Measurements from ENCODE around the gene GRB14. TPM values are rescaled to one million over a fixed set of nuclear protein-coding genes. Genes with fewer than 3 reads are reported as not detected.

Gene GRB14
- total RNA-seq, 1 donor from 2014 or later, result 46.3 TPM

GRCh38 chr2:164617466-164617865 is 3.8 kb downstream of the GRB14 start:
- Mint-ChIP-seq H3K27me3 (no peaks in the 10 kb centered on the region), H3K9me3 (ENCODE audit: low read depth) (no peaks in the 10 kb centered on the region), H3K27ac (no peak overlapping the region), H3K36me3 (ENCODE audit: insufficient read depth) (peaks cover 19% of the 10 kb centered on the region), H3K4me1 (ENCODE audit: low read depth) (peaks cover 32% of the 10 kb centered on the region), H3K4me3 (ENCODE audit: low read depth) (no peak overlapping the region)
- no peak for DNase-seq (ENCODE audit: low spot score, unreplicated experiment)
- TF ChIP-seq, protein P1, sequence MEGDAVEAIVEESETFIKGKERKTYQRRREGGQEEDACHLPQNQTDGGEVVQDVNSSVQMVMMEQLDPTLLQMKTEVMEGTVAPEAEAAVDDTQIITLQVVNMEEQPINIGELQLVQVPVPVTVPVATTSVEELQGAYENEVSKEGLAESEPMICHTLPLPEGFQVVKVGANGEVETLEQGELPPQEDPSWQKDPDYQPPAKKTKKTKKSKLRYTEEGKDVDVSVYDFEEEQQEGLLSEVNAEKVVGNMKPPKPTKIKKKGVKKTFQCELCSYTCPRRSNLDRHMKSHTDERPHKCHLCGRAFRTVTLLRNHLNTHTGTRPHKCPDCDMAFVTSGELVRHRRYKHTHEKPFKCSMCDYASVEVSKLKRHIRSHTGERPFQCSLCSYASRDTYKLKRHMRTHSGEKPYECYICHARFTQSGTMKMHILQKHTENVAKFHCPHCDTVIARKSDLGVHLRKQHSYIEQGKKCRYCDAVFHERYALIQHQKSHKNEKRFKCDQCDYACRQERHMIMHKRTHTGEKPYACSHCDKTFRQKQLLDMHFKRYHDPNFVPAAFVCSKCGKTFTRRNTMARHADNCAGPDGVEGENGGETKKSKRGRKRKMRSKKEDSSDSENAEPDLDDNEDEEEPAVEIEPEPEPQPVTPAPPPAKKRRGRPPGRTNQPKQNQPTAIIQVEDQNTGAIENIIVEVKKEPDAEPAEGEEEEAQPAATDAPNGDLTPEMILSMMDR (IDR thresholded peaks at IDR 0.05; ENCODE audit: unreplicated experiment), result no peak

DNA sequence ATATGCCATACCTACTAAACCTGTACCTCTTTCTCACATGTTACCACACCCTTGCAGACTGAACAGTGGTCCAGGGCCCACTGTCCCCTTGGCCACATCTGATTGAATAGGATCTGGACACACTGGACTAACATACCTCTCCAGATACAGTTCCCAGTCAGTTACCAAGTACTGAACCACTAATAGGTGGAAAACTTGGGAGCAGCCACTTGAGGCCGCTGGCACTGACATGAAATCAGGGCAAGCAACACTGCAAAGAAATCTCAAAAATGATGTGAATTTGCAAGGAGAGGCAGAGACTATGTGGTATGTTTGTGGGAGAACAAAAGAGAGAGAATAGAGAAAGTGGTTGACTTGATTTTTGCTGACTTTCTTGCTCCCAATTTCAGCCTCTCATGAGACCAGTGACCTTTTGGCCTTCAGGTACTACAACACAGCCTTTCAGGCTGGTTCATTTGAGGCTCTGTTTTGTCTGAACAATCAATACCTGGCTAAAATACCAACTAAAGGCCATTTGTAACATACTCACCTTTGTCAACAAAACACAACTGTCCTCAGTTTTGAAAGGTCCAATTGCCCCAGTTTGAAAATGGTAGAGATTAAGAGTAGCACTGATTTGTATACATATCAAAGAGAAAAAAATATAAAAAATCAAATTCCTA is 7.8 kb downstream of the GRB14 start:
- H3K4me1 Mint-ChIP-seq (ENCODE audit: low read depth), result peaks cover 24% of the 10 kb centered on the region
- H3K9me3 Mint-ChIP-seq (ENCODE audit: low read depth), result no peaks in the 10 kb centered on the region
- no peaks in the 10 kb centered on the region for H3K27me3 Mint-ChIP-seq
- H3K4me3 Mint-ChIP-seq (ENCODE audit: low read depth), result no peak overlapping the region
- H3K36me3 Mint-ChIP-seq (ENCODE audit: insufficient read depth), result peaks cover 16% of the 10 kb centered on the region
- TF ChIP-seq, protein P1 (IDR thresholded peaks at IDR 0.05; ENCODE audit: unreplicated experiment), result no peak
- no peak for DNase-seq (ENCODE audit: low spot score, unreplicated experiment)
- H3K27ac Mint-ChIP-seq, result peak overlapping the region; percentile 17

- DNase-seq (ENCODE audit: low spot score, unreplicated experiment), result no peak
- H3K9me3 Mint-ChIP-seq (ENCODE audit: low read depth), result peaks cover 3% of the 10 kb centered on the region
- peaks cover 21% of the 10 kb centered on the region for H3K4me1 Mint-ChIP-seq (ENCODE audit: low read depth)
Measured at GRCh38 chr2:164609790-164610189, 11.5 kb downstream of the GRB14 start.

DNA sequence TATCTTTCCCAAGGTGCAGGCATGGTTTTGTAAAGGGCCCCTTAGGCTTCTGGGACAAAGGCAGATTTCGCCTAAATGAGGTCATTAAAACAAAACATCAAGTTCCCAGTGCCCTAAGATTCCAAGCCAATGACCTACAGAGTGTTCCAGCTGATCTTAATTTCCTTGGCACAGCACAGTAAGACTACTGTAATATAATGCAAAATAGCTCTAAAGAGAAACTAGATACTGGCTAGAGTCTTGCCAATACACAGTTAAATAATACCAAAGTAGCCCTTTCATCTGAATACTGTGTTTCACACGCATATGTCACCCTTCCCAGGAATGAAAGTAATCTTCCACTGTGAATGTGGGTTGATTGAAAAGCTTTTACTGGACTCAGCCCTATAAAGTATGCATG is 14.7 kb downstream of the GRB14 start:
- TF ChIP-seq, protein P1 (IDR thresholded peaks at IDR 0.05; ENCODE audit: unreplicated experiment), result no peak
- DNase-seq (ENCODE audit: low spot score, unreplicated experiment), result no peak
- H3K4me3 Mint-ChIP-seq (ENCODE audit: low read depth), result no peak overlapping the region
- H3K36me3 Mint-ChIP-seq (ENCODE audit: insufficient read depth), result peaks cover 10% of the 10 kb centered on the region
- peaks cover 4% of the 10 kb centered on the region for H3K4me1 Mint-ChIP-seq (ENCODE audit: low read depth)
- H3K27ac Mint-ChIP-seq, result no peak overlapping the region
- no peaks in the 10 kb centered on the region for H3K27me3 Mint-ChIP-seq
- H3K9me3 Mint-ChIP-seq (ENCODE audit: low read depth), result peaks cover 3% of the 10 kb centered on the region

More at GRCh38 chr2:164609790-164610189, 11.5 kb downstream of the GRB14 start:
- no peak overlapping the region for H3K27ac Mint-ChIP-seq
- no peak overlapping the region for H3K4me3 Mint-ChIP-seq (ENCODE audit: low read depth)
- peaks cover 8% of the 10 kb centered on the region for H3K36me3 Mint-ChIP-seq (ENCODE audit: insufficient read depth)
- TF ChIP-seq, protein P1 (IDR thresholded peaks at IDR 0.05; ENCODE audit: unreplicated experiment), result no peak
- H3K27me3 Mint-ChIP-seq, result no peaks in the 10 kb centered on the region

DNA sequence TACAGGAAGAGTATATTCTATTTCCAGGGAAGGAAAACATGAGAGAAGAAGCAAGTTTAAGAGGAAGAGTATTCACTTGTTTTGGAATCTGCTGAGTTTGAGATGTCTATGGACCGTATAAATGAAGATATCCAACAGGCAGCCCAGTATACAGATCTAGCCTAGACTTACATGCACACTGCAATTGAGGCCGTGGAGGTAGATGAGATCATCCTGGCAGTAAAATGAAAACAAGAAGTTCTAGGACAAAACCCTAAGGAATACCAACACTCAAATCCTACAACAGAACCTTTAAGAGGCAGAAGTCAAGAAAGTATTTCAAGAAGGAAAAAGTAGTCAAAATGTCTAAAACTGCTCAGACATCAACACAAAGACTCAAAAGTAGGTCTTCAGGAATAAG is 16.0 kb downstream of the GRB14 start:
- peaks cover 2% of the 10 kb centered on the region for H3K4me1 Mint-ChIP-seq (ENCODE audit: low read depth)

More for the DNA sequence above, 16.0 kb downstream of the GRB14 start:
- Mint-ChIP-seq H3K27ac (no peak overlapping the region), H3K36me3 (ENCODE audit: insufficient read depth) (peaks cover 7% of the 10 kb centered on the region), H3K4me3 (ENCODE audit: low read depth) (no peak overlapping the region), H3K27me3 (no peaks in the 10 kb centered on the region), H3K9me3 (ENCODE audit: low read depth) (peaks cover 3% of the 10 kb centered on the region)
- DNase-seq (ENCODE audit: low spot score, unreplicated experiment), result no peak
- TF ChIP-seq, protein P1 (IDR thresholded peaks at IDR 0.05; ENCODE audit: unreplicated experiment), result no peak

Data from progenitor cell of endocrine pancreas (in vitro differentiated cells).